Measurements from ENCODE around the gene GPC6. TPM values are rescaled to one million over a fixed set of nuclear protein-coding genes. Genes with fewer than 3 reads are reported as not detected.

Gene GPC6
- total RNA-seq, 2 donors from 2014 or later, result 1.6 to 4.0 TPM

- Histone ChIP-seq H3K9me3 (no peaks in the 10 kb centered on the region), H3K27me3 (no peaks in the 10 kb centered on the region), H3K27ac (no peak overlapping the region), H3K4me1 (no peaks in the 10 kb centered on the region), H3K4me3 (no peak overlapping the region), H3K36me3 (replicated peaks in 1 of 2; ENCODE audit: insufficient read depth in 1 of 2, low read depth in 2 of 2) (no peaks in the 10 kb centered on the region)
- no peak for DNase-seq
- intact Hi-C loops (cut with DNase I), result no loop called here
- TF ChIP-seq POLR2A (IDR thresholded peaks at IDR 0.05), result no peak
- TF ChIP-seq CTCF (IDR thresholded peaks at IDR 0.05), result no peak
- WGBS, 2 donors, result 59 to 66% methylated on average over 3 of the region's 3 CpGs
- ATAC-seq, result no peak
These were observed 1036.4 kb downstream of the GPC6 start for GRCh38 chr13:94263038-94263437.

DNA sequence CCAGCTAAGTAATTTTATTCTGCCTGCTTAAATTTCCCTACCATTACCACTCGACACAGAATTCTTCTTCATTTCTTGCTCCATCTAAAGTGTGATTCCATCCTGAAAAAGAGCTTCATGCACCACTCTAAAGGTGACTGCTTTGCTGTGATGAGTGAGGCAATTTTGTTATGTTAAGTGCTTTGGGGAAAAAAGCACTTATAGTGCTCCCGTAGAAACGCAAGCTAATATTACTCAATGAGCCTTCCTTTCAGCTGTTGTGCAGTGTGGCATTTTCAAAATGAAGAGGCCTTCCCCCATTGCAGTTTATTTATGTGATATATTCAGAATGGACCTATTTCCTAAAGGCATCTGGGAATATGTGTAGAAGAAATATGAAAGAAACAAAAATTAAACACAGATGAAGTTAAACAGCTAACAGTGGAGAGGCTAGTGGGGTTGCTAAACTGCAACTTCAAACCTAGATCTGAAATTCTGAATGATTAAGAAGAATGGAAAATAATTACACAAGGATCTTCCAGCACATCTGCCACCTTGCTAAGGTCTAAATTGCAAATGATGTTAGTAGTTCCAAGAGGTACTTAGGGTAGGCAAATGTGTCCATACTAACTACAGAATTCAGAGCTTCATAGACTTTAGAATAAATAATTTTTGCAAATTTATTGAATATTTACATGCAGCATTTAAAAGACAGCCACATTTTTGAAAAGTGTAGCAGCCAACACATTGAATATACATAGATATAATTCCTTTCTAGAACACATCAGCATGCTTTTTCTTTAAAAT lies 1041.2 kb downstream of the GPC6 start:
- Histone ChIP-seq H3K27ac (no peak overlapping the region), H3K27me3 (no peaks in the 10 kb centered on the region), H3K9me3 (no peaks in the 10 kb centered on the region), H3K4me3 (no peak overlapping the region), H3K4me1 (no peaks in the 10 kb centered on the region), H3K36me3 (replicated peaks in 1 of 2; ENCODE audit: insufficient read depth in 1 of 2, low read depth in 2 of 2) (no peaks in the 10 kb centered on the region)
- DNase-seq (no peak), ATAC-seq (no peak)
- WGBS, 2 donors, result 78% methylated on average over 3 of the region's 3 CpGs
- intact Hi-C loops (cut with DNase I), result no loop called here
- TF ChIP-seq POLR2A (IDR thresholded peaks at IDR 0.05), result no peak
- no peak for TF ChIP-seq CTCF (IDR thresholded peaks at IDR 0.05)

GRCh38 chr13:94268661-94269060 lies 1042.1 kb downstream of the GPC6 start:
- ATAC-seq, result no peak

DNA sequence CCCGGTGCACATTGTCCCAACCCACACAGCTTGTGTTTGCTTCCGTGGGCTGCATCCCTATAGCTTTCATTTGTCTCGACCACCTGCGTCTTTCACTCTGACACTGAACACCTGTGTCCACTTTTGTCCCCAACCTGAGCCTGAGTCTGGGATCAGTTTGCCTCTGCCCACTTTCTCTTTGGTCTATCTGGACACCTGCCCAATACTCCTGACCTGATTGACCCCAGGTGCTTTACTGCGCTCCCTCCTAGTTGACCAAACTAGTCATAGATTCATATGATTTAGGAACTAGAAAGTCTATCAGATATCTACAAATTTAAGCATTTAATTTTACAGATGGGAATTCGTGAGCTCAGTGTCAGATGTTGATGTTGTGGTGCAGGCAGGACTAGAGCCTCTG lies 1043.0 kb downstream of the GPC6 start:
- Histone ChIP-seq H3K27me3 (no peaks in the 10 kb centered on the region), H3K27ac (no peak overlapping the region), H3K9me3 (no peaks in the 10 kb centered on the region), H3K36me3 (replicated peaks in 1 of 2; ENCODE audit: insufficient read depth in 1 of 2, low read depth in 2 of 2) (no peaks in the 10 kb centered on the region), H3K4me3 (no peak overlapping the region), H3K4me1 (no peaks in the 10 kb centered on the region)
- no peak for DNase-seq
- intact Hi-C loops (cut with DNase I), result no loop called here
- ATAC-seq, result no peak
- WGBS, 2 donors, result 47 to 48% methylated on average over 6 of the region's 6 CpGs
- TF ChIP-seq CTCF (IDR thresholded peaks at IDR 0.05), result no peak
- no peak for TF ChIP-seq POLR2A (IDR thresholded peaks at IDR 0.05)

More at GRCh38 chr13:94268661-94269060, 1042.1 kb downstream of the GPC6 start:
- Histone ChIP-seq H3K27ac (no peak overlapping the region), H3K4me1 (no peaks in the 10 kb centered on the region), H3K36me3 (replicated peaks in 1 of 2; ENCODE audit: insufficient read depth in 1 of 2, low read depth in 2 of 2) (no peaks in the 10 kb centered on the region), H3K9me3 (no peaks in the 10 kb centered on the region), H3K27me3 (no peaks in the 10 kb centered on the region), H3K4me3 (no peak overlapping the region)
- intact Hi-C loops (cut with DNase I), result no loop called here
- WGBS, 2 donors, result 77 to 78% methylated on average over 5 of the region's 5 CpGs
- DNase-seq, result no peak
- TF ChIP-seq CTCF (IDR thresholded peaks at IDR 0.05), result no peak
- TF ChIP-seq POLR2A (IDR thresholded peaks at IDR 0.05), result no peak

- 90 to 95% methylated on average over 2 of the region's 2 CpGs for WGBS, 2 donors
- Histone ChIP-seq H3K4me3 (no peak overlapping the region), H3K27ac (no peak overlapping the region), H3K27me3 (no peaks in the 10 kb centered on the region), H3K4me1 (no peaks in the 10 kb centered on the region), H3K9me3 (no peaks in the 10 kb centered on the region), H3K36me3 (replicated peaks in 1 of 2; ENCODE audit: insufficient read depth in 1 of 2, low read depth in 2 of 2) (no peaks in the 10 kb centered on the region)
- TF ChIP-seq CTCF (IDR thresholded peaks at IDR 0.05), result no peak
- no peak for TF ChIP-seq POLR2A (IDR thresholded peaks at IDR 0.05)
- intact Hi-C loops (cut with DNase I), result no loop called here
- no peak for DNase-seq
- no peak for ATAC-seq
These were observed 1043.9 kb downstream of the GPC6 start for GRCh38 chr13:94270556-94270955.
